ENCODE measurements around the gene LYPD6B. TPM values are rescaled to one million over a fixed set of nuclear protein-coding genes. Genes with fewer than 3 reads are reported as not detected.

The LYPD6B gene
- total RNA-seq, 1 donor from 2014 or later: 23.7 TPM

- no peaks in the 10 kb centered on the region for H3K27me3 Mint-ChIP-seq
- peaks cover 34% of the 10 kb centered on the region for H3K4me1 Mint-ChIP-seq (ENCODE audit: unreplicated experiment)
- TF ChIP-seq CTCF (conservative IDR thresholded peaks at IDR 0.05): no peak
- H3K9me3 Mint-ChIP-seq: no peaks in the 10 kb centered on the region
- no peaks in the 10 kb centered on the region for H3K36me3 Mint-ChIP-seq
- H3K27ac Mint-ChIP-seq: peak overlapping the region; percentile 52
- no peak for DNase-seq (ENCODE audit: extremely low spot score, unreplicated experiment)
- H3K4me3 Mint-ChIP-seq: no peak overlapping the region
These were observed 182.5 kb downstream of the LYPD6B start for GRCh38 chr2:149221002-149221401.

- DNase-seq (ENCODE audit: extremely low spot score, unreplicated experiment): no peak
- TF ChIP-seq CTCF (conservative IDR thresholded peaks at IDR 0.05): no peak
- Mint-ChIP-seq H3K27me3 (no peaks in the 10 kb centered on the region), H3K4me3 (peak overlapping the region; percentile 14), H3K36me3 (no peaks in the 10 kb centered on the region), H3K27ac (peak overlapping the region; percentile 8), H3K9me3 (no peaks in the 10 kb centered on the region), H3K4me1 (ENCODE audit: unreplicated experiment) (peaks cover 41% of the 10 kb centered on the region)
These were observed 183.4 kb downstream of the LYPD6B start for GRCh38 chr2:149221898-149222297.

- Mint-ChIP-seq H3K4me1 (ENCODE audit: unreplicated experiment) (peaks cover 41% of the 10 kb centered on the region), H3K27ac (no peak overlapping the region), H3K27me3 (no peaks in the 10 kb centered on the region), H3K9me3 (no peaks in the 10 kb centered on the region), H3K4me3 (no peak overlapping the region), H3K36me3 (no peaks in the 10 kb centered on the region)
- TF ChIP-seq CTCF (conservative IDR thresholded peaks at IDR 0.05): no peak
- DNase-seq (ENCODE audit: extremely low spot score, unreplicated experiment): no peak
These were observed 185.1 kb downstream of the LYPD6B start for GRCh38 chr2:149223472-149224095.

- Mint-ChIP-seq H3K9me3 (no peaks in the 10 kb centered on the region), H3K4me1 (ENCODE audit: unreplicated experiment) (peaks cover 41% of the 10 kb centered on the region), H3K27ac (no peak overlapping the region), H3K27me3 (no peaks in the 10 kb centered on the region), H3K36me3 (no peaks in the 10 kb centered on the region), H3K4me3 (no peak overlapping the region)
- no peak for DNase-seq (ENCODE audit: extremely low spot score, unreplicated experiment)
- no peak for TF ChIP-seq CTCF (conservative IDR thresholded peaks at IDR 0.05)
These were observed 186.0 kb downstream of the LYPD6B start for GRCh38 chr2:149224543-149224942.

- Mint-ChIP-seq H3K27me3 (no peaks in the 10 kb centered on the region), H3K4me3 (no peak overlapping the region), H3K36me3 (no peaks in the 10 kb centered on the region), H3K4me1 (ENCODE audit: unreplicated experiment) (peaks cover 41% of the 10 kb centered on the region), H3K27ac (no peak overlapping the region), H3K9me3 (no peaks in the 10 kb centered on the region)
- no peak for TF ChIP-seq CTCF (conservative IDR thresholded peaks at IDR 0.05)
- no peak for DNase-seq (ENCODE audit: extremely low spot score, unreplicated experiment)
These were observed 186.9 kb downstream of the LYPD6B start for GRCh38 chr2:149225446-149225845.

- Mint-ChIP-seq H3K9me3 (peaks cover under 1% of the 10 kb centered on the region), H3K36me3 (no peaks in the 10 kb centered on the region), H3K27ac (no peak overlapping the region), H3K27me3 (no peaks in the 10 kb centered on the region), H3K4me1 (ENCODE audit: unreplicated experiment) (peaks cover 35% of the 10 kb centered on the region), H3K4me3 (no peak overlapping the region)
- no peak for TF ChIP-seq CTCF (conservative IDR thresholded peaks at IDR 0.05)
- no peak for DNase-seq (ENCODE audit: extremely low spot score, unreplicated experiment)
These were observed 188.3 kb downstream of the LYPD6B start for GRCh38 chr2:149226790-149227189.
